GM21786 (cell line): ENCODE results near the gene CD2.

Experiments
- ATAC-seq: cut with Tn5 transposase; IDR thresholded peaks from one replicate; pipeline ENCODE4 v1.9.1; 2021; ENCODE audit not compliant: unreplicated experiment

Gene CD2

DNA sequence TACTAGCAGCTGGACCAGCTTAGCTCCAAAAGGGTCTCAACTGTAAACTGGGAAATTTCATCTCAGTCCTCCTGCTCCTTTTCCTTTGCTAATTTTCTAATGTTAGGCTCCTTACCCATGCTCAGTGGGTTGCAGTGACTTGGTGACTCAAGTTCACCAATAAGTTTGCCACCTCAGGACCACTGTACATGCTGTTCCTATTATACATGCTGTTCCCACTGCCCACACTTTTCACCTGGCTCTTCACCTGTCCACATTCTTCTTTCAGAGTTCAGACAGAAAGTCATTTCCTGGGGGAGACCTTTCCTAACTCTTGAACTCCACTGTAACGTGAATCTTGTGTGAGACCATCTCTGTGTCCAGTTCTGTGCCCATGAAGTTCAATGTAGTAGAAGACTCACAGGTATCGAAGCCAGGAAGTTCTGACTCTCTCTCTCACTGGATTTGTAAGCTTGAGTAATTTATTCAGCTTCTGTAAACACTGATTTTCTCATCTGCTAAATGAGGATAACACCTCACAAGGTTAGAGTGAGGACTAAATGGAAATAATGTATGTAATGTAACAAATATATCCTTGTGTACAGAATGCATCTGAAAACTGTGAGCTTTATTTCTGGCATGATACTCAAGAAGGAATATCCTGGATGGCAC lies 17.9 kb downstream of the CD2 start:
- no peak for ATAC-seq

DNA sequence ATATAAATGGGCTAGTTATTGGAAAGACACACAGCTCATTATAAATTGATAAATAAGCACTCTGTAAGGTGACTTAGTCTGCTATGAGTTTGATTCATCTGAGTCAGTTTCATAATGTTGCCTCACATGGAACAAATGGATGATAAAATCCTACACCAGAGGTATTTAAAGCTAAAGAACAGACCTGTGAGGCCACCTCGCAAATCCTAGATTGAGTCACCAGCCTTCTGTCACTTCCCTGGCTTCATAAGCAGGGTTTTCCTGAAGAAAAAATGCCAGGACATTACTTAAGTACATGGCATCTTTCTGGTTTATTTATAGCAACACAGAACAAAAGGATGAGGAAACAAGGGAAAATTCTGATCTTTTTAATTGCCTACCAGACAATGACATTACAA lies 18.4 kb downstream of the CD2 start:
- ATAC-seq = no peak

DNA sequence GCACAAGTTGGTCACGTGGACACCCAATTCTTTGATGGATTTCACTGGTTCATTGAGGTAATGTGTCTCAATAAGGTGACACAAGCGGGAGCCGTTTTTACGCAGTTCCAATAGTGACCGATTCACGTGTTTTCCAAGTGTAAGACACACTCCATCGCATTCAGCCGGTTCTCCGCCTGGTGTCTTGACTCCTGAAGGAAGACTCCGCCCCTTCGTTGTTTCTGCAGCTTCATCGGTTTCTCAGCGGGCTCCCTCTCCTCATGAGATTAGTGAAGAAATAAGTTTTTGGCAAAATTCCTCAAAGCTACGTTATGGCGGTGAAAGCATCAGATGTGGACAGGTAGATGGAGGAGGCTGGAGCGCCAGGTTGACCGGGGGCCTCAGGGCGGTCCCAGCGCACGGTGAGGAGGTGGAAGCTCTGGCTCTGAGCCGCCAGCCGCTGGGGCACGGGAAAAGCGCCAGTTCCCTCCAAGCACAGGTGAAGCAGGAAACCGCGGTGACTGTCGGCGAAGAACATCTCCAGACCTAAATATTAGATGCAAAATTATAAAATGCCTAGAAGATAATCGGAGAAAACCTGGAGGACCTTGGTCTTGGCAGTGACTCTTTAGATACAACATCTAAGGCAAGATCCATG lies 21.0 kb downstream of the CD2 start:
- no peak for ATAC-seq

DNA sequence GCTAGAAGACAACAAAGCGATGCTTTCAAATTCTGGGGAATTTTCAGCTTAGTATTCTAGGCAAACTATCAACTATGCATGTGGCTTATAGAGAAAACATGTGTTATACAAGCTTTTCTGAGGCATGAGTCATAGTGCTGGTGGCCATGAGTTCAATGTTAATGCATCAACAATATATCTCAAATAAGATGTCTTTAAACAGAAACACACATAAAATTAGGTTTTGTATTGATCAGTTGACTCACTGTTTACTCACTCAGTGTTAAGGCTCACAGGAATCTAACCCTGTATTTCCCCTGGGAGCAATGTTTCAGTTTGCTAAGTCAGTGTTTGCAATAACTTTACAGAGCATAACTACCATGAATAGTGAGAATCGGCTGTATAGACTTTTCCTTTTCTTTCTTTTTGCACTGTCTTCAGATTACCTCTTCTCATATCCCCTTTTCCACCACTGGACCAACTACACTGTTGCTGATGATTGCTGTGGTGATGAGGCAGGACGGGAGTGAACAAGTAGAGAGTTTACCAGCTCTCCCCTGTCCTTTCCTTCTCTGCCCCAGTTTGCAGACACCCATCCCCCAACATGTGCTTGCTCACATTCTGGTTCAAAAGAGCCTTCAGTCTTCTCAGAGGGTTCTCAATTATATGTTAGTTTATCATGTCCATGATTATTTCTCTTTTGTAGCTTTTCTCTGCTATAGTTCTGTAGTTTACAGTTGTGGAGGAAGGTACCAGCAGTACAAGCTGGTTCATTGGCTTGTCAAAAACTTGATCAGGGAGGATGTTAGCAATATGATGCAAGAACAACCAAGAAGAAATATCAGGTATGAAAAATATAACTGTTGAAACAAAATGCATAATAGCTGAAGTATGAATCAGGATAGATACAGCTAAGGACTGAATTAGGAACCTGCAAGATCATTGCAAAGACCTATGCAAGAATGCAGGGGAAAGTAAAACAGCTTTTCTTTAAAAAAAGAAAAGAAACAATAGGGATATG lies 23.9 kb downstream of the CD2 start:
- ATAC-seq = peak; percentile 66

DNA sequence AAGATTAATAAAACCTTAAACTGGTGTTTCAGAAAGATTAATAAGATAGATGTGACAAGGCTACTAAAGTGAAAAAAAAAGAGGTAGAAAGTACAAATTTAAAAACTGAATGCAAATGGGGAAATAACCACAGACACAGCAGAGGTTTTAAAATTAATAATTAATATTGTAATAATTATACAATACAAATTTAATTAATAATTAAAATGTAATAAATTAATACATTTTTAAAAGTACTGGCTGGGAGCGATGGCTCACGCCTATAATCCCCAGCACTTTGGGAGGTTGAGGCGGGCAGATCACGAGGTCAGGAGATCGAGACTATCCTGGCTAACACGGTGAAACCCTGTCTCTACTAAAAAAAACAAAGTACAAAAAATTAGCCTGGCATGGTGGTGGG lies 26.8 kb downstream of the CD2 start:
- no peak for ATAC-seq

DNA sequence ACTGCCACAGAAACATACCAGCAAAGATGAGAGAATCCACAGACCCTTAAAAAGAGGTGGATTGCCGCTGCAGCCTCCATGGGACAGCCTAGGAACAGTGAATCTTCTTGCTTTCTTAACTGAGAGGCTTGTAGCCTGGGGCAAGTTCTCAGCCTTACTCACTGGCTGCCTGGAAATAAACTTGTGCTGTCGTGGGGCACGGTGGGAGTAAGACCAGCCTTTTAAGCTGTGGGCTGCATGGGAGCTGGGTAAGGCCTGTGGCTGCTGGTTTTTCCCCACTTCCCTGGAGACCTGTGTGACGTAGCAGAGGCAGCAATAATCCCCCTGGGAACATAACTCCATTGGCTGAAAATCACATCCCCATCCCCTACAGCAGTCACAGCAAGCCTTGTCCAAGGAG lies 30.8 kb downstream of the CD2 start:
- ATAC-seq = no peak

DNA sequence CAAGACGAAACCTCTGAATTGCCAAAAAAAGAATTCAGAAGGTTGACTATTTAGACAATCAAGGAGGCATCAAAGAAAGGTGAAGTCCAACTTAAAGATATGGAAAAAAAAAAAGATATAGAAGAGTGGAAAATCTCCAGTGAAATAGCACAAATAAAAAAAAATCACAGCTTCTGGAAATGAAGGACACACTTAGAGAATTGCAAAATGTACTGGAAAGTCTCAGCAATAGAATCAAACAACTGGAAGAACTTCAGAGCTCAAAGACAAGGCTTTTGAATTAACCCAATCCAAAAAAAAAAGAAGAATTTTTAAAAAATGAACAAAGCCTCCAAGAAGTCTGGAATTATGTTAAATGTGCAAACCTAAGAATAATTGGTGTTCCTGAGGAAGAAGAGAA lies 31.8 kb downstream of the CD2 start:
- no peak for ATAC-seq

DNA sequence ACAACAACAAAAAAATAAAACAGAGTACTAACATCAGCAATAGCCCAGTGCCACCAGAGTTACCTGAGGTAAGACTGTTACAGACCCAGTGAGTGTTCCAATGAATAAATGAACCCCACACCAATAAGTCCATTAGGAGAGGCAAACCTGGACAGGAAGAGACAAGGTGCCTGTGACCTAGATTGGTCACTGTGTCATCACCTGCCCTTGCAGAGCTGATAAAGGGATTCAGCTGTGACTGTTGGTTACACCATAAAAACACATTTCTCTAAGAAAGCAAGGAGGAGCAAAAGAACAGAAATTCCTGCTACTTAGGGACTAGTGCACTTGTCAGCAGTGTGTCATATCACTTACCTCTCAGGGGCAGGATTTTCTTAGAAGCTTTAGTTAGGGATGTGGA lies 37.5 kb downstream of the CD2 start:
- no peak for ATAC-seq

DNA sequence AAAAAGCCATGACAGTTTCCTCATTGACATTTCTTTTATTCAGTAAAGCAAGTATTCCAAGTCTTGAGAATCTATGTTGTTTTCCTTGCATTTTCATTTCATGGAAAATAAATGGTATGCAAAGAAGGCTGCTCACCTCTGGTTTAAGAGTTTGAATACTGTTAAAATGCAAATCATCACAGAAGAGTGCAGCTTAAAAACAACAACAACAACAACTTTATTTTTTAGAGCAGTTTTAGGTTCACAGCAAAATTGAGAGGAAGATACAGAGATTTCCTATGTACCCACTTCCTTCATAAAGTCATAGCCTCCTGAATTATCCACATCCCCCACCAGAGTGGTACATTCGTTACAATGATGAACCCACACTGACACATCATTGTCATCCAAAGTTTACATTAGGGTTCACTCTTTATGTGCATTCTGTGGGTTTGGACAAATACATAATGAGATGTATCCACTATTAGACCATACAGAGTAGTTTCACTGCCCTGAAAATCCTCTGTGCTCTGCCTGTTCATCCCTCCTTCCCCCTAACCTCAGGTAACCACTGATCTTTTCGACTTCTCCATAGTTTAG lies 39.2 kb downstream of the CD2 start:
- no peak for ATAC-seq

DNA sequence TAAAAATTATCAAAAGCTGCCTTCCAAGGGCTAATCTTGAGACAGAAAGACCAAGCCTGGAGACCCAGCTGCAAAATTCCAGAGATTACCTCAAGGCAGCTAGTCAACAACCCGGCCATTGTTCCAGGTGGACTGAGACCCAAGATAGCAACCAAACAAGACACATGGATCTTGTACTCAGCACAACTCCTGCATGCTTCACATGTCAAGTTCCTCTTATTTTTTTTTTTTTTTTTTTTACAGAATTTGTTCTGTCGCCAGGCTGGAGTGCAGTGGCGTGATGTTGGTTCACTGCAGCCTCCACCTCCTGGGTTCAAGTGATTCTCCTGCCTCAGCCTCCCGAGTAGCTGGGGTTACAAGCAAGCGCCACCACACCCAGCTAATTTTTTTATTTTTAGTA lies 40.1 kb downstream of the CD2 start:
- no peak for ATAC-seq

DNA sequence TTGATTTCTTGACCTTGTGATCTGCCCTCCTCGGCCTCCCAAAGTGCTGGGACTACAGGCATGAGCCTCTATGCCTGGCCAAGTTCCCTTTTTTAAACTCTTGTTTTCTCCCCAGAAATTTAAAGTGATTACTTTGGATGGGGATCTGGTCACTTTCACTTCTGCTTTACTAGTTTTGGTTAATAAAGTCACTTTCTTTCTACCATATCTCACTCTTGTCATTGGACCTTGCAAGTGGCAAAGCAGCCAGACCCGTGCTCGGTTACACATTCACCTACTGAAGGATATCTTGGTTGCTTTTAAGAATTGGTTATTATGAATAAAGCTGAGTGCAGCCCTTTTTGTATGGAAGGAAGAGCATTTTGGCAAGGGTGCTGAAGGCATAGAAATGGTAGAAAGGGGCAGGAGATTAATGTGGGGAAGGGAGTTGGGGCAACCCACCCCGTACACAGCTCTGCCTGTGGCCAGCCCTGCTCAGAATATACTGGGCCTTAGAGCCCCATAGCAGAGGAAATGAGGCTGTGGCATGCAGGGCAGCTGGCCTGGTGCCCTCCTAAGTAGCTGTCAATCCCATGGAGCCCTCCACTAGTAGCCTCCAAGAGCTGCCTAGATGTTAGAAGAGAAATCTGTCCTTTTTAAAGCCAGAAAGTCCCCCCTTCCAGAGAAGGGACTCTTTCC lies 40.7 kb downstream of the CD2 start:
- peak; percentile 94 for ATAC-seq

DNA sequence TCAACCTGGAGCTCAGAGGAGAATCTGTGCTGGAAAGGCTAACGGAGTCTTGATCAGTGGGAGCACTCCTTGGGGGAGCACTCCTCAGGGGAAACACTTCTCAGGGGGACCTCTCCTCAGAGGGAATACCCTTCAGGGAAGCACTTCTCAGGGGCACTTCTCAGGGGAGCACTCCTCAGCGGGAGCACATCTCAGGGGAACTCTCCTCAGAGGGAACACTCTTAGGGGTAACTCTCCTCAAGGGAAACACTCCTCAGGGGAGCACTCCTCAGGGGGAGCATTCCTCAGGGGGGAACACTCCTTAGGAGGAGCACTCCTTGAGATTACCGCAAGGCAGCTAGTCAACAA lies 41.2 kb downstream of the CD2 start:
- ATAC-seq = no peak

DNA sequence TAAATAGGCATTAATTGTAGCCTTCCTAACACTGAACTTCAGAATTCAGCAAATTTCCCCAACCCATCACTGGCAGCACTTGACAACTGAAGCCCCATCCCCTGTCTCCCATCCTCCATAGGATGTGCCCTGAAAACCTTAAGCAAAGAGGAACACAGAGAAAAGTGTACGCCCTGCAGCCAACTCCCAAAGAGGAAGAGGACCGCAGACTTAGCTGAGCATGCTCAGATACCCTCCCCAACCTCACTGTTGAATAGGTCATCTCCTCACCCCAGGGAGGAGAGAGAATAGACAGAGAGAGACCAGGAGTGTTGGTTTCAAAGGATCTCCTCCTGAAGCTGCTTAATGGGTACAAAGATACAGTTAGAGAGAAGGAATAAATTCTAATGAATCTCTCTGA lies 50.5 kb downstream of the CD2 start:
- no peak for ATAC-seq

DNA sequence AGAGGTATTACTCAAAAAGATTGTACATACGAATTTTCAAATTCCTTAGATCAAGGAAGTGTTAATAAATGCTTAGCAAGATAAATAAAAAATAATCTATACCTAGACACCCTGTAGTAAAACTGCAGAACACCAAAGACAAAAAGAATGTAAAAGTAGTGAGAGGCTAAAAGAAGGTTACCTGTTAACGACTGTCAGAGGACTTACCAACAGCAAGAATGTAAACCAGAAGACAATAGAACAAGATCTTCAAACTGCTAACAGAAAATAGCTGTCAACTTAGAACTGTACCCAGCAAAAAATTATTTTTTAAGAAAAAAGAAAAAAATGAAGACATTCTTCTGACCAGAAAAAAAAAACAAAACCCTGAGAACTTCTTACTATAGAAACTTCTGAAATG lies 51.2 kb downstream of the CD2 start:
- no peak for ATAC-seq

DNA sequence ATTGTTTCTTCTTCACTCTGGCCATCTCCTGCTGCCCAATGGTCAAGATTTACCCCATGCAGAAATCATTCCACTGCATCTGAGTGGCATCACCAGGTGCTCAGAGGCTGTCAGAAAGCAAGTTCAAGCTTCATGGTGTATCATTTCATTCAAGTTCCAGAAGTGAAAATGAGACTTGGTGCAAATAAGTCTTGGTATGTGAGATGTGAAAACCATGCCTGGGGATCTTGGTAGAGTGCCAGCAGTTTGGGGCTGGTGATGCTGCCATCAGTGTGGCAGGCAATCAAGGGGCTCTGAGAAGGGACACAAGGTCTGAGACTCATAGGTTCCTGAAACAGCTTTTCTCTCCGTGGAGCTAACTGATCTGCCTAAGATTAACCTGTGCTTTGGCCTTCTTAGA lies 52.0 kb downstream of the CD2 start:
- peak; percentile 84 for ATAC-seq

DNA sequence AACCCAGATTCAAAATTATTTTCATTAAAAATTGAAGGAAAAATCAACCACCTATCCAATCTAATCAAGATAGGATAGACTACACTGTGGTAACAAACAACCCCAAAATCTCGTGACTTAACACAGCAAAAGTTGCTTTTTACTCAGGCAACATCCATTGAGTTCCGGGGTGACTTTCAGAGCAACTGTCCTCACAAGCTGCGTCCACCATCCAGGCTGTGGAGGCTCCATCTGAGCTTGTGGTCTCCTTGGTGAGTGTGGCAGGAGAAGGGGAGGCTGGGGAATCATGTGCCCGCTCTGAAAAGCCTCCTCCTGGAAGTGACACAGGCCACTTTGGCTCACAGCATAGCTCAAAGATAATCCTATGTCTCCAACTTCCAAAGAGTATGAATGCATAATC lies 52.4 kb downstream of the CD2 start:
- no peak for ATAC-seq

DNA sequence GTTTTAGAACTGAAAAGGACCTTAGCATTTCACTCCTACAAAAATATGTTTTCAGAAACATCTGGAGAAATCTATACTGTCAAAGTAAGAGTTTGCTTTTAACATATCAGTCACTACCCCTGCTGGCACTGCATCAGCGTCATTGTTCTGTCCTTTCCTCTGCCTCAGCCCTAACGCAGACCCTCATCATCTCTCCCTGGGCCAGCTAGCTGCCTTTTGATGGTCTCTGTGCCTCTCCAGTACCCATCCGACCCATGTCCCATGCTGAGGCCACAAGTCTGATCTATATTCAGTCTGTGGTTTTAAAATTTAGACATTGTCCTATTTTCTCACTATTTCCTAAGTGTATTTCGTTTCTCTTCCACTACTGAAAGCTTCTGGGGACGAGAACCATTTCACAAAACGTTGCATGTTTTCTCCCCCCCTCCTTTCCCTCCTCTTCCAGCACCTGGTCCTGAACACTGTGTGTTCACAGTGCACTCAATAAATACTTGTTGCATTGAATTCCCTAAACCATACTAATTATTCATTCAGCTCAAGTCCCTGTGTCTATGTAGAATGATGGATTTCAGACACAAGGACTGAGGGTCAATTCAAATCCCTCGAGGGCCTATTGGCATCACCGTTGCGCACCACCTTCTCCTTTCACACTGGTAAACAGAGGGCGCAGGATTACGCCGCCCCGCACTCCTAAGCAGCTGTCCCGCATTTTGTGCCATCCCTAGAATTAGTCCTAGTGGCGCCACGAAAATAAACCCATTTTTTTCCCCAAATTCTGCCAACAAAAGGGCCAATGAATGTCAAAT lies 53.4 kb downstream of the CD2 start:
- no peak for ATAC-seq

DNA sequence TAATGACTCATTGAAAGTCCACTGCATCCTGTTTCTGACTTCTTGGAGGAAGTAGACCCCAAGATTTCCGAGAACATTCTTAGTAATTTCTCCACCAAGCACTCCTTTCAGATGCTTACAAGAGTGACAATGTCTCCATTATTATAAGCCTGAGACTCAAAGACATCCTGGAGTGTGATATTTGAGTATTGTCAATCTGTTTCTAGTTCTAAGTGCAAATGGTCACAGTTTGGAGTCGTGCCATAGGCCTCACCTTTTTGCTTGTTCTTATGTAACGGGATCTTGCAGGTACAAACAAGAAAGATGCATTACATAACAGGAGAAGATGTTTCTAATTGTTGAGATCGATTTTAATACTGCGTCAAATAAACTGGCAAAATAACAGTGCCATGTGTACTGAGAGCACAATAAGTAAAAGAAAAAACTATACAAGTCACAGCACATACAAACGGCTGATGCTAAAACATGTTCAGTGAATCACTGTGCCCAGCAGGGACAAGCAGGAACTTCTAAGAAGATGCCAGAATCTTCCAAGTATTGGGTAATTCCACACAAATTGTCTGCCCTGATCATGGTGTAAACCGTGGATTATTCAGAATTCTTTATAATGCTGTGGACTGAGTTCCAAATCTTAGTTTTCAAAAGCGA lies 54.1 kb downstream of the CD2 start:
- ATAC-seq = no peak

DNA sequence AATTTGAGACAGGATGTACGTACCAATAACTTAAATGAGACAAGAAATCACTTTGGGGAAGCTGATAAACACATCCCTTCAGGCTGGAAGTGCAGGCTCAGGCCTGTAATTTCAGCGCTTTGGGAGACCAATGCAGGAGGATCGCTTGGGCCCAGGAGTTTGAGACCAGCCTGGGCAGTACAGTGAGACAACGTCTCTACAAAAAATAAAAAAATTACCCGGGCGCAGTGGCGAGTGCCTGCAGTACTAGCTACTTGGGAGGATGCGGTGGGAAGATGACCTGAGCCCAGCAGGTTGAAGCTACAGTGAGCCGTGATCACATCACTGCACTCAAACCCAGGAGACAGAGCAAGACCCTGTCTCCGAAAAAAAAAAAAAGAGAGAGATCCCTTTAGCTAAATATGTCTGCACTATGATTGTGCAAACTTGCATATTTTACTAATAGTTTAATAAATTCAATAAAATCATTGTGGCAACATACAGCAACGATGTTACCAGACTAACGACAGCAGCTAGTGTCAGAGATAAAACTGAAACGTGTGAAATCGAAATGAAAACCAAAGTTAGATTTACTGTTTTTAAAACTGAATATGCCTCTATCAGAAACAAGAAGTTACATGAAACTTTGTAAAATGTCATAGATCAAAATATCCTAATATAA lies 54.7 kb downstream of the CD2 start:
- no peak for ATAC-seq
